GM18951 (cell line): ENCODE data around the gene GOLIM4.
"Not testable (repeated sequence)": the region's sequence is repeated elsewhere in the genome, so short reads cannot be mapped to it uniquely, and the experiment has no call there.

Source experiments
- POLR2A ChIP-seq: IDR thresholded peaks from 4 replicates; pipeline ENCODE4 v1.6.1; 2011; ENCODE audit warnings: mild to moderate bottlenecking; ENCODE audit not compliant: insufficient read length, insufficient read depth; ENCODE audit errors: extremely low read depth
- in situ Hi-C: fragments of 300-500 bp; cut with MboI; formaldehyde crosslinking; loops from one replicate; pipeline ENCODE4 v1.12.0; 2022; ENCODE audit warnings: low sequenced_read_pairs, mixed read lengths, inconsistent platforms; ENCODE audit not compliant: unreplicated experiment

The GOLIM4 gene

GRCh38 chr3:168077091-168077490 lies 18.6 kb downstream of the GOLIM4 start:
- in situ Hi-C loops, result no loop called here
- TF ChIP-seq POLR2A, result no peak

GRCh38 chr3:168073842-168074605 lies 21.7 kb downstream of the GOLIM4 start:
- no peak for TF ChIP-seq POLR2A

GRCh38 chr3:168072323-168072650 lies 23.4 kb downstream of the GOLIM4 start:
- no peak for TF ChIP-seq POLR2A
- in situ Hi-C loops, result no loop called here

More at GRCh38 chr3:168073842-168074605, 21.7 kb downstream of the GOLIM4 start:
- in situ Hi-C loops, result no loop called here

- in situ Hi-C loops, result no loop called here
- TF ChIP-seq POLR2A, result no peak
Observed at GRCh38 chr3:168071591-168072322, 24.0 kb downstream of the GOLIM4 start.

GRCh38 chr3:168070919-168071318 lies 24.8 kb downstream of the GOLIM4 start:
- TF ChIP-seq POLR2A, result no peak
- in situ Hi-C loops, result no loop called here

GRCh38 chr3:168068346-168068745 lies 27.4 kb downstream of the GOLIM4 start:
- in situ Hi-C loops, result no loop called here
- no peak for TF ChIP-seq POLR2A

- no peak for TF ChIP-seq POLR2A
- in situ Hi-C loops, result no loop called here
Observed at GRCh38 chr3:168066882-168067281, 28.8 kb downstream of the GOLIM4 start.

GRCh38 chr3:168065569-168065968 lies 30.2 kb downstream of the GOLIM4 start:
- in situ Hi-C loops, result no loop called here
- TF ChIP-seq POLR2A, result no peak

GRCh38 chr3:168063122-168063521 lies 32.6 kb downstream of the GOLIM4 start:
- in situ Hi-C loops, result no loop called here
- no peak for TF ChIP-seq POLR2A

GRCh38 chr3:168062679-168063078 lies 33.0 kb downstream of the GOLIM4 start:
- in situ Hi-C loops, result no loop called here
- TF ChIP-seq POLR2A, result no peak

- in situ Hi-C loops, result no loop called here
Observed at GRCh38 chr3:168061332-168061996, 34.3 kb downstream of the GOLIM4 start.

GRCh38 chr3:168060317-168060716 lies 35.4 kb downstream of the GOLIM4 start:
- in situ Hi-C loops, result no loop called here
- no peak for TF ChIP-seq POLR2A

More at GRCh38 chr3:168061332-168061996, 34.3 kb downstream of the GOLIM4 start:
- no peak for TF ChIP-seq POLR2A

- in situ Hi-C loops, result no loop called here
- no peak for TF ChIP-seq POLR2A
Observed at GRCh38 chr3:168058481-168058880, 37.2 kb downstream of the GOLIM4 start.

GRCh38 chr3:168056398-168057230 lies 39.1 kb downstream of the GOLIM4 start:
- in situ Hi-C loops, result not testable (repeated sequence)
